HG03469 (cell line): ENCODE measurements around the gene ACAN.

Experiments used
- ATAC-seq: cut with Tn5 transposase; IDR thresholded peaks from one replicate; pipeline ENCODE4 v1.9.1; 2021; ENCODE audit warnings: mild to moderate bottlenecking, moderate library complexity, moderate number of reproducible peaks; ENCODE audit not compliant: unreplicated experiment

ACAN gene

GRCh38 chr15:88800738-88801137, 2.5 kb upstream of the ACAN start:
- ATAC-seq = no peak

- ATAC-seq = no peak
Observed at GRCh38 chr15:88802250-88802990, 816 bp upstream of the ACAN start.

GRCh38 chr15:88802991-88803240, 320 bp upstream of the ACAN start:
- no peak for ATAC-seq

- no peak for ATAC-seq
Observed at GRCh38 chr15:88803920-88804247, 648 bp downstream of the ACAN start.

- ATAC-seq = no peak
Observed at GRCh38 chr15:88804257-88804656, 1.0 kb downstream of the ACAN start.

GRCh38 chr15:88805031-88805780, 2.0 kb downstream of the ACAN start:
- ATAC-seq = no peak

- no peak for ATAC-seq
Observed at GRCh38 chr15:88810446-88810845, 7.2 kb downstream of the ACAN start.

GRCh38 chr15:88812133-88812532, 8.9 kb downstream of the ACAN start:
- no peak for ATAC-seq

- no peak for ATAC-seq
Observed at GRCh38 chr15:88813960-88814359, 10.7 kb downstream of the ACAN start.

- ATAC-seq = no peak
Observed at GRCh38 chr15:88814393-88814792, 11.2 kb downstream of the ACAN start.

- ATAC-seq = no peak
Observed at GRCh38 chr15:88818920-88819319, 15.7 kb downstream of the ACAN start.

- ATAC-seq = no peak
Observed at GRCh38 chr15:88821993-88822392, 18.8 kb downstream of the ACAN start.

- no peak for ATAC-seq
Observed at GRCh38 chr15:88828791-88829190, 25.6 kb downstream of the ACAN start.

- ATAC-seq = no peak
Observed at GRCh38 chr15:88830016-88830415, 26.8 kb downstream of the ACAN start.

GRCh38 chr15:88832820-88833730, 29.8 kb downstream of the ACAN start:
- no peak for ATAC-seq

- ATAC-seq = no peak
Observed at GRCh38 chr15:88833731-88834100, 30.5 kb downstream of the ACAN start.

GRCh38 chr15:88834211-88834812, 31.1 kb downstream of the ACAN start:
- ATAC-seq = no peak

- ATAC-seq = no peak
Observed at GRCh38 chr15:88835119-88835518, 31.9 kb downstream of the ACAN start.

- no peak for ATAC-seq
Observed at GRCh38 chr15:88835646-88836045, 32.4 kb downstream of the ACAN start.

GRCh38 chr15:88838667-88839066, 35.4 kb downstream of the ACAN start:
- no peak for ATAC-seq

GRCh38 chr15:88839146-88839545, 35.9 kb downstream of the ACAN start:
- no peak for ATAC-seq
